ENCODE results near the gene PGA5. TPM values are rescaled to one million over a fixed set of nuclear protein-coding genes. Genes with fewer than 3 reads are reported as not detected.
"Not testable (repeated sequence)": the region's sequence is repeated elsewhere in the genome, so short reads cannot be mapped to it uniquely, and the experiment has no call there.

The PGA5 gene
- total RNA-seq, 6 experiments from 2014 or later, result not detected

DNA sequence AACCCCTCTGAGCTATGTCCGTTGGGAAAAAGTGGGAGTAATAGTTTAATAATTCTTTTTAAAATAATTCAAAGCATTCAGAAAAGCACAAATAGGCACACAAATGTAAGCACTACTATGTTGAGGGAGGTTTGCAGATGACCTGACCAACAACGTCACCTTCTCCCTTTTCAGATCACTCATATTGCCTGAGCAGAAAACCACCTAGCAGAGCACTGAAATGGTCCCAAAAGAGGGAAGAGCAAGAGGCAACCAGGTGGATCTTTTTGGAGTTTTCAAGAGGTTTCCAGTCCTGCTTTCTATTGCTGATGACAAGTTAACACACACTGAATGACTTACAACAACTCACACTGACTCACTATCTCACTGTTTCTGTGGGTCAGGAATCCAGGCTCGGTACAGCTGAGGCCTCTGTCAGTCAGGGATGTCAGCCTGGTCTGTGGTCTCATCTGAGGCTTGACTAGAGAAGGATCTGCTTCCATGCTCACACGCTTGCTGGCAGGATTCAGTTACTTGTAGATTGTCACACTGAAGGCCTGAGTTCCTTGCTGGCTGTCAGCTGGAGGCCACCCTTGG lies 41.9 kb upstream of the PGA5 start:
- Mint-ChIP-seq H3K27me3 (ENCODE audit: insufficient read depth) (peaks cover 66% of the 10 kb centered on the region), H3K4me1 (ENCODE audit: low read depth) (no peaks in the 10 kb centered on the region), H3K9me3 (peaks cover 14% of the 10 kb centered on the region), H3K27ac (no peak overlapping the region), H3K4me3 (no peak overlapping the region), H3K36me3 (ENCODE audit: low read depth) (peaks cover 5% of the 10 kb centered on the region; the same call in 1 of the 2 replicates)
- TF ChIP-seq, protein P1, sequence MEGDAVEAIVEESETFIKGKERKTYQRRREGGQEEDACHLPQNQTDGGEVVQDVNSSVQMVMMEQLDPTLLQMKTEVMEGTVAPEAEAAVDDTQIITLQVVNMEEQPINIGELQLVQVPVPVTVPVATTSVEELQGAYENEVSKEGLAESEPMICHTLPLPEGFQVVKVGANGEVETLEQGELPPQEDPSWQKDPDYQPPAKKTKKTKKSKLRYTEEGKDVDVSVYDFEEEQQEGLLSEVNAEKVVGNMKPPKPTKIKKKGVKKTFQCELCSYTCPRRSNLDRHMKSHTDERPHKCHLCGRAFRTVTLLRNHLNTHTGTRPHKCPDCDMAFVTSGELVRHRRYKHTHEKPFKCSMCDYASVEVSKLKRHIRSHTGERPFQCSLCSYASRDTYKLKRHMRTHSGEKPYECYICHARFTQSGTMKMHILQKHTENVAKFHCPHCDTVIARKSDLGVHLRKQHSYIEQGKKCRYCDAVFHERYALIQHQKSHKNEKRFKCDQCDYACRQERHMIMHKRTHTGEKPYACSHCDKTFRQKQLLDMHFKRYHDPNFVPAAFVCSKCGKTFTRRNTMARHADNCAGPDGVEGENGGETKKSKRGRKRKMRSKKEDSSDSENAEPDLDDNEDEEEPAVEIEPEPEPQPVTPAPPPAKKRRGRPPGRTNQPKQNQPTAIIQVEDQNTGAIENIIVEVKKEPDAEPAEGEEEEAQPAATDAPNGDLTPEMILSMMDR (IDR thresholded peaks at IDR 0.05), result no peak
- no peak for DNase-seq

DNA sequence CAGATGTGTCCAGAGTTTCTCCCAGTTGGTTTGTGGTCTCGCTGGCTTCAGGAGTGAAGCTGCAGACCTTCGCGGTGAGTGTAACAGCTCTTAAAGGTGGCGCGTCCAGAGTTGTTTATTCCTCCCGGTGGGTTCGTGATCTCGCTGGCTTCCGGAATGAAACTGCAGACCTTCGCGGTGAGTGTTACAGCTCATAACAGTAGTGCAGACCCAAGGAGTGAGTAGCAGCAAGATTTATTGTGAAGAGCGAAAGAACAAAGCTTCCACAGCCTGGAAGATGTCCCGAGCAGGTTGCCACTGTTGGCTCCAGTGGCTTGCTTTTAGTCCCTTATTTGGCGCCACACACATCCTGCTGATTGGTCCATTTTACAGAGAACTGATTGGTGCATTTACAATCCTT lies 39.5 kb upstream of the PGA5 start:
- H3K36me3 Mint-ChIP-seq (ENCODE audit: low read depth), result peaks cover 5% of the 10 kb centered on the region; the same call in 1 of the 2 replicates
- no peak overlapping the region for H3K27ac Mint-ChIP-seq
- H3K27me3 Mint-ChIP-seq (ENCODE audit: insufficient read depth), result peaks cover 60% of the 10 kb centered on the region
- peaks cover 14% of the 10 kb centered on the region for H3K9me3 Mint-ChIP-seq
- TF ChIP-seq, protein P1 (IDR thresholded peaks at IDR 0.05), result no peak
- H3K4me1 Mint-ChIP-seq (ENCODE audit: low read depth), result no peaks in the 10 kb centered on the region
- no peak for DNase-seq
- H3K4me3 Mint-ChIP-seq, result no peak overlapping the region

DNA sequence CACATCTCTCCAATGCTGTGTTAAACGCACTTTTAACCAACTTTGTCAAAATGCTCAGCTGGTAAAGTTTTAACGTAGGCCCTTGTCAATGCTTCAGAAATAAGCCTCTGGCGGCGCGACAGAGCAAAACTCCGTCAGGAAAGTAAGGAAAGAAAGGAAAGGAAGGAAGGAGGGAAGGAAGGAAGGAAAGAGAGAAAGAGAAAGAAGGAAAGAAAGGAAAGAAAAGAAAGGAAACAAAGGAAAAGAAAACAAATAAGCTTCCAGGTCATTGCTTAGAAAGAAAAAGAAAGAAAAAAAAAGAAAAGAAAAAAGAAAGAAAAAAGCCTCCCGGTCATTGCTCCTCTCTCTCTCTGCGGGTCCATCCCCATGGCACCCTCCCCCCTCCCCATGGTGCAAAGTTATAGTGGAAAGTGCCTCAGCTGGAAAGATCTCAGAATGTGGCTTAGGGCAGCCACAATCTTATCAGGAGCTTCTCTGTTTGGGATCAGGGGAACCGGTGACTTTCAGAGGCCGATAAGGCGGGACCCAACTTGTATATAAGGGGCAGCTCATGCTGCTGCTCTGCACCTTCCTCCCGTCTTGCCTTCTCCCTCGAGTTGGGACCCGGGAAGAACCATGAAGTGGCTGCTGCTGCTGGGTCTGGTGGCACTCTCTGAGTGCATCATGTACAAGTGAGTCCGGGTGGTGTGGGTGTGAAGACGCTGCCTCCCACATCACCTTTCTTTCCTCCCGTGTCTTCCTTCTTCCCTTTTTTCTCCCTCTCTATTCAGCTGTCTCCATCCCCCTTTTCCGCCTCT lies 37.8 kb upstream of the PGA5 start, which contains the start of gene PGA3:
Gene PGA3, plus strand, starts transcription at position 566 of the 797 bp plus-strand sequence. Its CDS starts 50 bp downstream, at position 616.
- H3K4me1 Mint-ChIP-seq (ENCODE audit: low read depth); H3K36me3 Mint-ChIP-seq (ENCODE audit: low read depth); H3K4me3 Mint-ChIP-seq; DNase-seq; H3K27ac Mint-ChIP-seq: not testable (repeated sequence)
- H3K27me3 Mint-ChIP-seq (ENCODE audit: insufficient read depth), result peaks cover 50% of the 10 kb centered on the region
- peaks cover 14% of the 10 kb centered on the region for H3K9me3 Mint-ChIP-seq

GRCh38 chr11:61203873-61204272 lies 37.1 kb upstream of the PGA5 start:
- Mint-ChIP-seq H3K27me3 (ENCODE audit: insufficient read depth) (peaks cover 42% of the 10 kb centered on the region), H3K9me3 (peaks cover 12% of the 10 kb centered on the region)
- DNase-seq; H3K27ac Mint-ChIP-seq; H3K36me3 Mint-ChIP-seq (ENCODE audit: low read depth); H3K4me3 Mint-ChIP-seq; H3K4me1 Mint-ChIP-seq (ENCODE audit: low read depth): not testable (repeated sequence)

GRCh38 chr11:61204502-61205059 lies 36.4 kb upstream of the PGA5 start:
- H3K4me1 Mint-ChIP-seq (ENCODE audit: low read depth); DNase-seq; H3K9me3 Mint-ChIP-seq; H3K4me3 Mint-ChIP-seq; H3K36me3 Mint-ChIP-seq (ENCODE audit: low read depth); H3K27ac Mint-ChIP-seq: not testable (repeated sequence)
- peaks cover 35% of the 10 kb centered on the region for H3K27me3 Mint-ChIP-seq (ENCODE audit: insufficient read depth)

DNA sequence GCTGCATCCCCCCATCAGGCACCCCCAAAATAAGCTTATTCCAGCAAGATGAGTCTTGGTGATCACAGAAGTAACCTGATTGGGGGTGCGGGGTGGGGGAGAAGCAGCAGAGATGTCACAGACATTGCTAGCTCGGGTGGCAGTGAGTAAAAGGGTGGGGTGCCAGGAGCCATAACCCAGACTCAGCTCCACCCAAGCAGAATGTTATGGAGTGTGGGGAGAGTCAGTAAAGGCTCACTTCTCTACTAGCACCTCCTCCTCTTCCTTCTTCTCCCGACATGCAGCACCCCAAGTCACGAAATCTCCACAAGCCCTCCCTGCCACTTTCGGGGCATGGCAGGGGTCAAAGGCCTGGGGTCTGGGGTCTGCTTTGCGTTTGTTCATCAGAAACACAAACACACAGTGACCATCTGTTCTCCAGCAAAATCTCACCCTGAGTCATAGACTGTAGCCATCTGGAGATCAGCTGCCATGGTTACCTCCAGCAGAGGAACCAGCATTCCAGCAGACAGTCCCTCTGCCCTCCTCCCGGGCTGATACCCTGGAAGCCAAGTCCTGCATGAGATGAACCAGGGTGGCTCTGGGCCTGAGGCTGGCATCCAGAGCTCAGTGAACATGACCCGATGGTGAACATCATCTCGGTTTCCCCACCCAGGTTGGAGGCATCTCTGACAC lies 33.2 kb upstream of the PGA5 start:
- not testable (repeated sequence) for H3K9me3 Mint-ChIP-seq; H3K36me3 Mint-ChIP-seq (ENCODE audit: low read depth); H3K4me1 Mint-ChIP-seq (ENCODE audit: low read depth); H3K27ac Mint-ChIP-seq; H3K4me3 Mint-ChIP-seq; DNase-seq
- H3K27me3 Mint-ChIP-seq (ENCODE audit: insufficient read depth), result peaks cover 19% of the 10 kb centered on the region

- DNase-seq; H3K36me3 Mint-ChIP-seq (ENCODE audit: low read depth); H3K4me3 Mint-ChIP-seq; H3K4me1 Mint-ChIP-seq (ENCODE audit: low read depth); H3K9me3 Mint-ChIP-seq; H3K27ac Mint-ChIP-seq; H3K27me3 Mint-ChIP-seq (ENCODE audit: insufficient read depth): not testable (repeated sequence)
Observed at GRCh38 chr11:61210629-61211028, 30.3 kb upstream of the PGA5 start.

- H3K4me1 Mint-ChIP-seq (ENCODE audit: low read depth); H3K9me3 Mint-ChIP-seq; H3K27me3 Mint-ChIP-seq (ENCODE audit: insufficient read depth); DNase-seq; H3K4me3 Mint-ChIP-seq; H3K36me3 Mint-ChIP-seq (ENCODE audit: low read depth); H3K27ac Mint-ChIP-seq: not testable (repeated sequence)
Observed at GRCh38 chr11:61211327-61211952, 29.5 kb upstream of the PGA5 start.

- not testable (repeated sequence) for H3K27me3 Mint-ChIP-seq (ENCODE audit: insufficient read depth); H3K4me3 Mint-ChIP-seq; H3K9me3 Mint-ChIP-seq; H3K4me1 Mint-ChIP-seq (ENCODE audit: low read depth); H3K27ac Mint-ChIP-seq; DNase-seq; H3K36me3 Mint-ChIP-seq (ENCODE audit: low read depth)
Observed at GRCh38 chr11:61212202-61212601, 28.8 kb upstream of the PGA5 start.

DNA sequence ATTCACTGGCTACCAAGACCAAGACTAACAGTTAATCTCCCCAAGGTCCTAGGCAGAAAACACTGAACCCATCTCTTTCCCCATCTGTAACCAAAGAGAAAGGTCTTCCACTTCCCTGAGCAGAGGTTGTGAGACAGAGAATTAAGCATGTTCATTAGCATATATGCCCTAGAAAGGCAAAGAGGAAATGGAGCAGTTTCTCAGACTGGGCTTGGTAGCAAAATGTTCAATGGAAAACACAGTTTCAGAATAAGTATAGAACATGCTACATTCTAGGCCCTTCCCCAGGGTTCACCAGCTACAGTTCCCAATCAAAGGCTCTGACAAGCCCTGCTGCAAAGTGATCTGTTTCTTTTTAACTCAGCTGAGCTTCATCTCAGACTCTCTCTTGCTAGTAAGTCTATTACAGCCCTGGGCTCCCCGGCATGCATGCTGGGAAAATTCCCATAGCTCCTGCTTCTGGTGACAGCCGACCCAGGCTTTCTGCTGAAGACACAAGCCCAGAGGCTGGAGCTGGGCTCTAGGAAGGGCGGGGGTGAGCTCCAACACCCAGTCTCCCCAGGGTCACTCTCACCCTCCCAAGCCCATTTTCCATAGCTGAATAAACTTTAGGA lies 27.2 kb upstream of the PGA5 start:
- not testable (repeated sequence) for H3K27me3 Mint-ChIP-seq (ENCODE audit: insufficient read depth); DNase-seq; H3K4me1 Mint-ChIP-seq (ENCODE audit: low read depth); H3K9me3 Mint-ChIP-seq; H3K27ac Mint-ChIP-seq; H3K4me3 Mint-ChIP-seq; H3K36me3 Mint-ChIP-seq (ENCODE audit: low read depth)

DNA sequence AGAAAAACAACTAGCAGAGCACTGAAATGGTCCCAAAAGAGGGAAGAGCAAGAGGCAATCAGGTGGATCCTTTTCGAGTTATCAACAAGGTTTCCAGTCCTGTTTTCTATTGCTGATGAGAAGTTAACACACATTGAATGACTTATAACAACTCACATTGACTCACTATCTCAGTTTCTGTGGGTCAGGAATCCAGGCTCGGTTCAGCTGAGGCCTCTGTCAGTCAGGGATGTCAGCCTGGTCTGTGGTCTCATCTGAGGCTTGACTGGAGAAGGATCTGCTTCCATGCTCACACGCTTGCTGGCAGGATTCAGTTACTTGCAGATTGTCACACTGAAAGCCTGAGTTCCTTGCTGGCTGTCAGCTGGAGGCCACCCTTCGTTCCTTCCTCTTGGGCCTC lies 22.7 kb upstream of the PGA5 start:
- H3K4me3 Mint-ChIP-seq; H3K36me3 Mint-ChIP-seq (ENCODE audit: low read depth); H3K9me3 Mint-ChIP-seq; H3K27ac Mint-ChIP-seq; DNase-seq; H3K4me1 Mint-ChIP-seq (ENCODE audit: low read depth); H3K27me3 Mint-ChIP-seq (ENCODE audit: insufficient read depth): not testable (repeated sequence)

Measured in HFFc6 (cell line).